GM21737 (cell line): ENCODE data around the gene SYCP3.

ENCODE experiments used
- ATAC-seq: cut with Tn5 transposase; IDR thresholded peaks from one replicate; pipeline ENCODE4 v1.9.1; 2021; ENCODE audit warnings: mild to moderate bottlenecking, moderate library complexity; ENCODE audit not compliant: unreplicated experiment

Gene SYCP3

DNA sequence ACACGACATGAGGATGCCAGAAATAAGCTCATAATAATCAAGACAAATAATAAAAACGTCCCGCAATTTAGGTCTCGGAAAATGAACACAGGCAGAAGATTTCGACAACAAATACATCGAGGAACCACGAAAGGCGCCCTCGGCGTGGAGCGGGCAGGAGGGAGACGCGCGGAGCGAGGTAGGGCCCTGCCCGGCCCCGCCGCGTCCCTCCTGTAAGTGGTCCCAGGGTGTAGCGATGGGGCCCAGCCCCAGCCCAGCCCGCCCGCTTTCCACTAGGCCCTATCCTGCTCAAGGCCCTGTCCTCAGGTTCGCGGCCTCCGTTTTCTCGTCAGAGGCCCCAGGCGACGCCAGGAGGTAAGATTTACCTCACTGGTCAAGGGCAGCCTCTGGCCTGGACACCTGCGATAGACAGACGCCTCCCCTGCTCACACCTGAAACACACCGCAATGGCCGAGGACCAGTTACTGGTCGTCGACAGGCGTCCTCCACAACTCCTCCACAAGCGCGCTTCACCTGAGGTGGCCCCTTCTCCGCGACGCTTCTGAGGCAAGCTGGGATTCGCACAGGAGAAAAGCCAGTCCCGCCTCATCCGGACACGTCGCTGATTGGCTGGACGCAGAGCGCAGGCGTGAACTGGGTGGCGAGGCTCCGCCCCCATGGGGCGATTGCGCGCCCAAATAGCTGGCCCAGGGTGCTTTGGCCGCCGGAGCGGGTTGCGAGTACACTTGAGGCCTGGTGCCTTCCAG lies at the start of gene SYCP3:
SYCP3 (minus strand) TSS at position 543 of the 746 bp plus-strand sequence. CDS start 1,527 bp downstream, outside the sequence.
- no peak for ATAC-seq

DNA sequence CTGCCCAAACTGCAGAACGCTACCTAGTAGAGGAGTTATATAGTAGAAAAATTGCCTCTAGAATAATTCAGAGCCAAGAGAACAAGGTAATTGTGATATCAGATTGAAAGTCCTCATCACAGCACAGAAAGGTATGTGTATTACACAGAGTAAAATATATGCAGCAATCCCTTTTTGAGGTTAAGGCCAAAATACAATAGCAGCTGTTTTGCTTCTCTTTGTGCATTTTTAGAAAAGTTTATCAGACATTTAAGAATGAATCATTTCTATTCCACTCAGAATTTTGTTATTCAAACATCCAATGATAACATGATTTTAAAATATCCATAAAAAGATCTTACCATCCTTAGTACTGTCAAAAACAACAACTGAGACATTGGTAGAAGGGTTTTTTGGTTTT lies 46.4 kb upstream of the SYCP3 start:
- ATAC-seq: no peak

DNA sequence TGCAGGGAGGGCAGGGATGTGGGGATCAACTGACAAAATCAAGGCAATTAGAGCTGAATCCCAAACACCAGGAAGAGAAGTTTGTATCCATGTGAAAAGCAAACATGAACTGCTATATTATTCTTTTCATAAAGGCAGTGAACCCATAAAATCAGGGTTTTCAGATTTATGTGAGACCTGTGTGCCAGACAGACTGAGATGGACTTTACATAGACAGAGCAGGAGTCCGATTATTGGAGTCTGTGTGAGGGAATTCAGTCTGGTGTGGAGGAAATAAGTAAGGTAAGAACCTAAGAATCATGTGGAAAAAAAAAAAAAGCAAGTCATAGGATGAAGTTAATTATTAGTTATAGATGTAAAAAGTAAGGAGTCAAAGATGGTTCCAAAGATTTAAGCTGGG lies 45.1 kb upstream of the SYCP3 start:
- ATAC-seq: no peak

DNA sequence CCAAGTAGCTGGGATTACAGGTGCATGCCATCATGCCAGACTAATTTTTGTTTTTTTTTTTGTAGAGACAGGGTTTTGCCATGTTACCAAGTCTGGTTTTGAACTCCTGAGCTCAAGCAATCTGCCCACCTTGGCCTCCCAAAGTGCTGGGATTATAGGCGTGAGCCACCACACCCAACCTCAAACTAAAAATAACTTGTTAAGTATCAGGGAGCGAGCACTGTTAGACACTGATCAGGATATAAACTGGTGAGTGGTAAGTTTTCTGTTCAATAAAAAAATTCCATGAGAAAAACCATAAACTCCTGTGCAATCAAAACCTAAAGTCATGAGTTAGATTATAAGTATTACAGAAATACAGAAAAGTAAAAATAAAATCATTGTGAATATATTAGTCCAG lies 44.6 kb upstream of the SYCP3 start:
- no peak for ATAC-seq

DNA sequence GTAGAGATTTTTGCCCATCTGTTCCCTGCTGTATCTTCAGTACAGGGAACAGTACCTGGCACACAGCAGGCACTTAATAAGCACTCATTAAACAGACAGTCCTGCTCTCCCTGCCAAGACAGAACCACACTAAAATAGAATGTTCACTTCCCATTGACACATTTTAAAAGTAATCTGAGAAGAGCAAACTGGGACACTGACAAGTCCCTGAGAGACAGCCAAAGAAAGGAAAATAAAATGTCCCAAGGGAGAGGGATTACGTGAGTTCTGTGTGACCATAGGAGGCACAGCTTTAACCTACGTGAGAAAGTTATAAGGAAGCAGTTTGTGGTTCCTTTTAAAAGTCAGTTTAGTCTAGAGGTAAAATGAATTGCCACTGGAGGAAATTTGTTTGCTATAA lies 43.9 kb upstream of the SYCP3 start:
- ATAC-seq: no peak

DNA sequence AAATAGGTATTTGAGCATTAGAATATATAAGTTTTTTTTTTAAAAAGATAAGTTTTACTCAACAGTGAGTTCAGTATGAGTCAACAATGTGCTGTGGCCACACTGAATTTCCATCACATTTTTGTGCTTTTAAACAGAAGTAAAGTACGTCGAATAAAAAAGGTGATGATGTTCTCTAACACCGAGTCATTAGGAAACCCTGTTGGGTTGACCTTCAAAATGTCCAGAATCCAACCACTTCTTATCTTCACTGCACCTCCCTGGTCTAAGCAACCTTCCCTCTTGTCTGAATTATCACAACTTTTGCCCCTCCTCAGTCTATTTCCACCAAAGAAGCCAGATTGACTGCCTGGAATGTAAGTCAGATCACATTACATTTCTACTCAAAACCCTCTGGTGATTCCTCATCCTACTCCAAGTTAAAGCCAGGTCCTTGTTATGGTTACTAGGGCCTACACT lies 43.0 kb upstream of the SYCP3 start:
- no peak for ATAC-seq

DNA sequence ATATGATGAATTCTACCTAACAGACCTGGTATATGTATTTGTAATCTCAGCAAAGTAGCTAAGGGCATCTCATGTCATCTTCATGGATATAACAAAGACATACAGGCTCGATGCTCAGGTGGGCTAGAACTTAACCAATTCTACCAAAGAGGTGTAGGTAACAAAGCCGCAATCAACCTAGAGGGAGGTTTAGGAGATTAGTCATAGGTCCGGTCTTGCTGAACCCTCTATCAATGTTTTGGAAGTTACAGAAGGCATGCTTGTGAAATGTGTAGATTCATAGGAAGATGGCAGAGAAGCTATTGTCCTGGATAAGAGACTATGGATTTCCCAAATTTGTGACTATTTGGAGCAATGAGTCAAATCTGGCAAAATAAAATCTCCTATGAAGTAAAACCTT lies 42.6 kb upstream of the SYCP3 start:
- ATAC-seq: no peak

DNA sequence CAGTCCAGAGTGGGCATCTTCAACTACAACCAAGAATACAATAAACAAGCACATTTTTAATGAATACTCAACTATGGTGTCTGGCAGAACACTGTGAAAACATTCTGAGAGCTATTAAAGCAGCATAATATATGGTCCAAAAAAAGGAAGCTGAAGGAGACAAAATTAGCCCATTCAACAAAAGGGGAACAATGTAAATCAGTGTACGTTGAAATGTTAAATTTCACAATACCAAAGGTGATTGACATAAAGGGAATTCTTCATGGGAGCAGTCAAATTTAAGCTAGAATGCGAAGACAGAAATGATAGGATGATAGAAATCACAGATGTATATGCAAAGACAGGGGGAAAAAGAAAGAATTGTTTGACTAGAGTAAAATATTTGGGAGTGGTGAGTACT lies 41.3 kb upstream of the SYCP3 start:
- ATAC-seq: no peak

DNA sequence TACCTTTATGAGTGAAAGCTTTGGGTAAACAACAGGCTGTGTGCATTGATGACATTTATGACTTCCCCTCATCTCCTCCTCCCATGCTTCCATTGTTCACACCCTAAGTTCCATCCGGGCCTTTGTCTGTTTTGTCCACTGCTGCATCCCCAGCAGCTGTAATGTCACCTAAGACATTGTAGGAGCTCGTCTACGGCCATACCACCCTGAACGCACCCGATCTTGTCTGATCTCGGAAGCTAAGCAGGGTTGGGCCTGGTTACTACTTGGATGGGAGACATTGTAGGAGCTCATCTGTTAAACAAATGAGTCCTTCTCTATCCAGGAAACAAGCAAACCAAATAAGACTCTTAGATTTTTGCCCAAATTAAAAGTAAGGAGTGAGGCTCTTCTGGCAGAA lies 40.4 kb upstream of the SYCP3 start:
- ATAC-seq: no peak

DNA sequence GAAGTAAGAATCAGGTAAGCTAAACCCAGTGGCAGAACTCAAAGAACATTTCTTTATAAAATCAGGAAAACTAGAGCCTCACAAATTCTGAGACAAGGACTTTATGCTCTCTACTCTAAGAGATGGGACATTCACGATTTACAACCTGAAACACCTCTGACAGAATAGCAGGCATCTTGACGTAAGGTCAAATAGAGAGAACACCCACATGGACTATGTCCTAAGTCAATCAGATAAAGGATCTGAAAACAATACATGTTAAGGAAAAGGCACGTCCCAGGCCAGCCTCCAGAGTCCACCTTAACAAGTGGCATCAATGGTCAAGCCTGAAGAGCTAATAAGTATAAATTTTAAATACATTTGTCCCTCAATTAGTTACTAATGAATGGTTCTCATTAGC lies 39.9 kb upstream of the SYCP3 start:
- ATAC-seq: no peak

DNA sequence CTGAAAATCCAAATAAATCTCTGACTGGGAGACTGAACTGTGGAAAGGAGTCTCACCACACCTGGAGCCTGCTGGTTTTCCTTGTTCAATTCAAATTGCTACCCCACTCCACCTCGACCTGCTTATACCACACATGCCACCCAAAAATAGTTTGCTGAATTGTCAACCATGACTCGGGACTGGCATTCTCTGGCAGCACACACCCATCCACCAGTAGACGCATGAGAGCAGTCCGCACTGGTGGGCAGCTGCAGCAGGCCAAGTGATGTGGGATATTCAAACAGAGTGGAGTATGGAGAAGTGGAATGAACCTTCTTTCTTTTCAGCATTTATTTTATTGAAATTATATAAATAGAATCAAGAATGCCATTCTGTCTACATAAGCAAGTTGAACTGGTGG lies 38.7 kb upstream of the SYCP3 start:
- no peak for ATAC-seq

DNA sequence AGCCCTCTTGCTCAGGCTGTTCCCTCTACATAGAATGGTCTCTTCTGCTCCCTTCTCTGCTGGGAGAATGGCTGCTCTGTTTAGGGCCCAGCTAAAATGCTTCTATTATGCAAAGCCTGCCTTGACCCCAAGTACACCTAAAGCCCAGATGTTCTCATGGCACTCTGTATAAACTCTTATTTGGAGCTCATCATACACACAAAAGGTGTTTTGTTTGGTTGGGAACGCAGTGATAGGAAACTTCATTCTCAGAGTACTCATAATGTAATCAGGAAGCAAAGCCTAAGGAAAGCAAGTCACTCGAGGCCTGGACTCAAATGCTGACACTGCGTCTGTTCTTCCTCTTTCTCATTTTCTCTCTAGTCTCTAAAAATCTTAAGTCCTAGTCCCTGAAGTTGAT lies 38.2 kb upstream of the SYCP3 start:
- no peak for ATAC-seq

DNA sequence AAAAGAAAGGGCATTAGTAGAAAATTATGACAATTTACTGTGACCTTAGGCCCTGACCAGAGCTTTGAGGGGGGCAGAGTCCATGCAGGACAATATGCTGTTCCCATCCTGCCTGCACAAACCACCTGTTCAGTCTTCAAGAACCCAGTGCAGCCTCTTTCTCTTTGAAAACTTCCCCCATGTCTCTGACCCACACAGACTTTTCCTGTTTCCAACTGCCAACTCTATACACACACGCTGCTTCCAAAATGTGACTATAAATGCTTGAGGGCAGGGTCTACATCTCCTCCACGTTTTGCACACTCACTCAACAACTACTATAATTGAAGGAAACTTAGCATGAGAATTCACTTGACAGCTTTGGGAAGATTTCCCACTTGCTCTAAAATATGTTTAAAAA lies 36.6 kb upstream of the SYCP3 start:
- ATAC-seq: no peak

DNA sequence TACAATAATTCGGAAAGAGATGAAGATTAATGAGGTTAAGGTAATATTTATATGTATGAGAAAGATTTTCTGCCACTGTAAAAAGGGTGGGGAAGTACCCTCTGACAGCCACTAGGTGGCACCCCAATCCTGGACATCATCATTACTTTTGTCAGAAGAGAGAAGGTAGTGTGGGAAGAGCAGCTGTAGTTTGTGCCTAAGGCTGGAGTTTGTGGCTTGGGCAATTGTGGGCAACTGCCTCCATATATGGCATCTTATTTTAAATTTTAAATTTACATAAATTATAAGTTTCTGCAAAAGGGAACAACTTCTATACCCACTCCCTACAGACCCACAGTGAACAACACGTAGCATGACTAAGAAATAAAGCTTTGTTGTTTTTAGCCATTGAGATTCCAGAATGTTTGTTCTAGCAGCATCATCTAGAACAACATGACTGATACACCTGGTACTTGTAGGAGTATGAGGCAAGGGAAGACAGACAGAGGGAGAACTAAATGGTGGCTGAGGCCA lies 34.4 kb upstream of the SYCP3 start:
- peak; percentile 78 for ATAC-seq

DNA sequence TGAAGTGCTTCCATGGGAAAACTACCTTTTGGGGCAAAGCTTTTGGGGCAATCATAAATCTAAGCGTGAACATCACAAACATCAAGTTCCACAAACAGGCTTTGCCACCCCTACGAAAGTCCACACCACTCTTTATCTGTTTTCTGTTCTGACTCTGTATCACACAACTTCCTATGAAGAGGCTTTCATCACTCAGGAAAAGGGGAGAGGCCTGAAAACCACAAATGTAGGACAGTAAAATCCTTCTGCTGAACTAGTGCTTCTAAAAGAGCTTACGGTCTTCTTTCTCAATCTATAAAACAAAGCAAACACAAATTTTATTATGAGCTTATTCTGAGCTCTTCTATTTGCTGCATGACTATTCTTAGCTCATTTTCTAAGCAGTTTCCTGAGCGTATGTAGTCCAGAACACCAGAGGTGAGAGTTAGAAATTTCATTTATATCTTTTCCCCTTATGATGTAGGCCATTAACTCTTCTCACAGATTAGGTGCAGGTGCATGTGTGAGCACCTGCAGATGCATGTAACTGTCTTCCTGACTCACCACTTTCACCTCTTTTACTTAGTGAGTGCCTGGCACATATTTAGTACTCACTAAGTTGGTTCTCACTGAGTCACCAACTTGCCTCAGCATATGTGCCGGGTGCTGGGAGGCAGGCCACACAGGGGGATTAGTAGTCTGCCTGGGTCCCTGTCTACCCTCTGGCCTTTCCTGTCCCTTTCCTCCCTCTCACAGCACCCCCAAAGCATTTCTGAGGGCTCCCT lies 32.9 kb upstream of the SYCP3 start:
- ATAC-seq: no peak

DNA sequence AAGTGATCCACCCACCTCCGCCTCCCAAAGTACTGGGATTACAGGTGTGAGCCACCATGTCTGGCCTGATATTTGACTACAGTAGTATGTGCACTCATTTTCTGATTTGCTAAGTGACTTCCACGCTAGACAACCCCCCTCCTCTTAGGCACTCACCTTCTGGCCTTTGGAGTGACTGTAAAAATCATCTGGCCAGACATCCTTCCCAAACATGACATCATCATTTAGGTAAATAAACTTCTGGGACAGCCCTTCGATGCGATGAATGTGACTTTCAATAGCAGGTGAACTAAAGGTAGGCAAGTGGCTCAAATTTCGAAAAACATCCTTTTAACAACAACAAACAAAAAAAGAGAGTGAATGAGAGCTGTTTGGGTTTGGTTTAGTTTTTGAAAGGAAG lies 30.6 kb upstream of the SYCP3 start:
- ATAC-seq: no peak

DNA sequence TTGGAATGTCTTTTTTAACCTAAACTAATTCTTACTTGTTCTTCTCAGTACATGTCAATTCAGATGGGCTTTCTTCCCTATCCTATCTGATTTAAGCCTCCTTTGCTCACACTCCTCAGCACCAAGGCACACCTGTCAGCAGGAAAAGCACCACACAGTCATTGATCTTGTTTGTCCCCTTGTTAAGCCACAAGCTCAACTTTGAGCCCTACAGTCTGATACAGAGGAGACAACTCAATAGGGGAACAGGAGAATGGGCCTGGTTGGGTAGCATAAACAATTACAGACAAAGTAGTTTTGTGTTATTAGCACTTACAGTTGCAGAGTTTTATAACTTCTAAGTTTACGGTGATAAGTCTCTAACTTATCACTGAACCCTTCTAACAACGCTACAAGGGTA lies 29.5 kb upstream of the SYCP3 start:
- no peak for ATAC-seq

DNA sequence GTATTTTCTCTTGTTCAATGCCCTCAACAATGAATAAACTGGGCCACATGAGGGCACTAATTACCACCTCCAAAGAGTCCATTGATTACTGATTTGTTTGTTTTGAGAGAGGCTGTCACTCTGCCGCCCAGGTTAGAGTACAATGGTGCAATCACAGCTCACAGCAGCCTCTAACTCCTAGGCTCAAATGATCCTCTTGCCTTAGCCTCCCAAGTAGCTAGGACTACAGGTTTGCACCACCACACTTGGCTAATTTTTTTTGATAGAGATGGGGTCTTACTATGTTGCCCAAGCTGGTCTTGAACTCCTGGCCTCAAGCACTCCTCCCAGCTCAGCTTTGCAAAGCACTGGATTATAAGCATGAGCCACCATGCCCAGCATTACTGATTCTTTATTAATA lies 28.3 kb upstream of the SYCP3 start:
- ATAC-seq: no peak

DNA sequence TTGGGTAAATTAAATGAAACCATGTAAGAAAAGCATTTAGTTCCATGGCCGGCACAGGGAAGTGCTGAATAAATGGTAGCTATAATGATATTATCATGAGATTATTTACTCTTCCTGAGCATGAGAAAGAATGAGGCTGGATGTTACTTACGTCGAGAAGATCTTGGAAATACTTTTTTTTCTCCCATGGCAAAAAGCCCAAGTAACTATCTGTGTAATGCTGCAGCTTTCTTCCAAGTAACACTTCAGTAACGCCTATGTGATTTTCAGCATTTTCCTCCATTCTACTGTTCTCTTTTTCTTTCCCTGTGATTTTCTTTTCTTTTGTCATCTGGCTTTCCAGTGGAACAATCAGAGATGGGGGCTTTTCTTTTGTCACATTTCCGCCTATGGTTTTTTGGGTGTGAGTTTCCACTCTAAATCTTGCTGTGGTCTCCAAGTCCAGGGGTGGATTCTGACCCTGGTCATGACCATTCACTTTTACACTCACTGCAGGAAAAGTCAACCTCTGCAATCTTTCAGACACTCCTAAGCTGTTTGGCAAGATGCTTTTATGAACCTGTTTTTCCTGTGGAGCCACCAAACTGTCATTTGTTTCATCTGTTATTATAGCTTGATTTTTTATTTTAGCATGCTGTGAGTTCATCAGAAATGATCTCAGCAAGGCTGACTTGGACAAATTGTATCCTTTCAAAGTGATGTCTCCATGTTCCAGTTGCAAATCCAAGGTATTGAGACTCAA lies 25.0 kb upstream of the SYCP3 start:
- ATAC-seq: no peak

DNA sequence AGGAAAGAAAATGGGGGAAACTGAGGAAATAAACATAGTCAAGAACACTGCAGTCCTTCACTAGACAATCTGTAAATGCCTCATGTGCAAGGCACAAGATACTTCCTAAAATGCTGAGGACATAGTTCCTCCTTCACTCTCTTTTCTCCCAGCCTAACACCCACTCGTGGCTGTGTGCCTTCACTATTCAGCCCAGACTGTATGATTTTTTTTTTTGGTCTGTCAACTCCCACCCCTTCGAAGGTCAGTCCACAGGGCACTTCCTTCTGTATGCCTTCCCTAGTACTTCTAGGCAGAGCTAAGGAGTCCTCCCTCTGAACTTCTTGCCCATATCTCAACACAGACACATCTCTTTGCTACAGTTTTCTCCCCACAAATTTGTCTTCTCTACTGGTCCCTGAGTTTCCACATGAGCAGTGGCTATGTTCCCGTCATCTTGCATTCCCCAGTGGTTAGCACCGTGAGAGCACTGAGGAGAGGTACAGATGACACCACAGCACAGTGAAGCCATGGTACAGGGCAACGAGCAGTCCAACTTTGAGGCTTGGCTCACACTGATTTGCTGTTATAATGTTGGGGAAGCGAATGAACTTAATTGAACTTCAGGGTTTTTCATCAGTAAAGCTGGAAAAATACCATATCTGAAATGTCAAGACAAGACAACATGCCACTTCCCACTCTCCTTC lies 24.1 kb upstream of the SYCP3 start:
- ATAC-seq: no peak

DNA sequence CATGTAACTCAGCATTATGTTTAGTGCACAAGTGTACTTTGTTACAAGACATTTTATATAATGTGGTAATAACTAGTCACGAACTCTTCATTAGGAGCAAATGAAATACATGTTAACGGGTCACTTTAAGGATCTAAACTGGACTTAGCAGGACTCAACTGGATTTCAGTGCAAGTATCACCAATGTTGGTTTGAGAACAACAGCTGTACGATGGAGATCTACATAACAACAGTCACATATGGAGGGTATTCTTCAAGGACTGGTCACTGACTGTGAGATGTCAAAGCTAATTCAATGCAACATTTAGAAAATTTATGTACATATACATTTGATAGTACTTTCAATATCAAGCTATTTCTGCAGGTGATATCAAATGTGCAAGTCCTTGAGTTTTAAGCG lies 22.5 kb upstream of the SYCP3 start:
- no peak for ATAC-seq
